ENCODE results near the gene MRGPRX2. TPM values are rescaled to one million over a fixed set of nuclear protein-coding genes. Genes with fewer than 3 reads are reported as not detected.
A peak's percentile ranks its signal among the peaks of the same experiment; 100 is the strongest.

The MRGPRX2 gene
- total and polyA plus RNA-seq, 2 of the 13 experiments (the other 11 are each of a cell fraction or from before 2014, with no cell fraction given) = not detected

DNA sequence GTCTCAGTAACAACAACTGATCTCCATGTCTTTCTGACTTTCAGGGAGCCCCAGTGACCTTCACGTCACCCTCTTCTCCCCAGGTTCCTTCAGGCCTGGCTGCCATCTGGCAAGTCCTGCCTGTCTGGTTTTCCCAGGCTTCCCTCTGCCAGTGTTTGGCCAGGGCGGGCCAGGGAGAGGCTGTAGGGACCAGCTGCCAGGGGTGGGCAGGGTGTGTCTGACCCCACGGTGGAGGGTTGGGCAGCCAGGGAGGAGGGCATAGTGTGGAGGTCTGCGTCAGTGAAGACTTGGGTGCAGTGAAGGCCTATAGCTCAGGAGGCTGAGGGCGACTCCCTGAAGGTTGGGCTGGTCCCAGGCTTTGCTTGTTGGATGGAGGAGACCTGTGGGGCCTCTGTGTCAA lies 11.9 kb upstream of the MRGPRX2 start:
- no peak overlapping the region for H3K4me2 ChIP-seq (ENCODE audit: low read depth, low read length)

DNA sequence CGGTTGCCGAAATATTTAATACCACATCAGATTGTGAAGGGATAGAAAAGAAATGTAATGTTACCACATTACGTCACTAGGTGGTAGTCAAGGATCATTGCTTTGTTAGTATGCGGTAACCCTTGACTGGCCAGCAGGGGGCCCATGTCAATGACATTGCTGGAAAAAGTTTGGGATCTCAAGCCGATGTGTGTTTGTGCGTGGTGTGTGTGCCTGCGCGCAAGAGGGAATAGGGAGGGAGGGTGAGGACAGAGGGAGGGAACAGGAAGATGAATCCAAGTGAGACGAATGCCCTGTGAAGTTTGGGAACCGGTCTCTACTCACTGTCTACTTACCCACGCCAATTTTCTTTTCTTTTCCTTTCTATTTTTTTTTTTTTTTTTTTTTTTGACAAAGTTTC lies 10.7 kb upstream of the MRGPRX2 start:
- no peak overlapping the region for H2AFZ ChIP-seq (ENCODE audit: low read length)
- intact Hi-C loops (cut with micrococcal nuclease; ENCODE audit: unreplicated experiment) = loop anchor here (1.0 to 10.0 kb wide), 6 partner anchors 46 to 832 kb away; partner anchors contain the start of gene ZDHHC13
- peaks cover 2 to 19% of the 10 kb centered on the region in 2 experiments; a peak in 3 of 5 replicates for H3K27me3 ChIP-seq (ENCODE audit: control insufficient read depth in 1 of 2, insufficient read depth in 2 of 2, low read length in 2 of 2)
- no peaks in the 10 kb centered on the region for H3K4me1 ChIP-seq (ENCODE audit: insufficient read depth, low read length)
- H3K27ac ChIP-seq (ENCODE audit: extremely low read length, insufficient read depth, low read length) = no peak overlapping the region
- BruUV-seq (replicated peaks) = no TSS peak
- H3K4me3 ChIP-seq (replicated peaks in 1 of 3; ENCODE audit: insufficient read depth in 1 of 3, low read depth in 2 of 3, low read length in 3 of 3) = peak overlapping the region in 1 of 3 experiments; percentile 16; a peak in 1 of 6 replicates
- peak; percentile 93 for ATAC-seq
- peak; percentile 89 for FAIRE-seq
- no peaks in the 10 kb centered on the region for H3K79me2 ChIP-seq (ENCODE audit: insufficient read depth, low read length)
- WGBS (ENCODE audit: low lambda C conversion rate) = 2% methylated on average over 11 of the region's 11 CpGs
- POLR2A ChIA-PET = no interaction called here
- peak; percentile 78 for DNase-seq (ENCODE audit: low spot score)
- H3K9ac ChIP-seq (ENCODE audit: insufficient read depth, low read depth, low read length) = no peak overlapping the region
- no peaks in the 10 kb centered on the region for H3K9me3 ChIP-seq (ENCODE audit: low read length)
- no peaks in the 10 kb centered on the region for H4K20me1 ChIP-seq (ENCODE audit: insufficient read depth, low read length)
- H3K4me2 ChIP-seq (ENCODE audit: low read depth, low read length) = peak overlapping the region; percentile 63
- in situ Hi-C loops (cut with HindIII; ENCODE audit: extremely low pct_ligation_motif_present, low pct_unique_long_range_greater_than_20kb) = loop anchor here (5.0 to 10.0 kb wide), 3 partner anchors 486 to 834 kb away; no protein-coding TSS in a partner anchor
- no peaks in the 10 kb centered on the region for H3K36me3 ChIP-seq (replicated peaks in 1 of 2; ENCODE audit: control insufficient read depth in 1 of 2, insufficient read depth in 2 of 2, low read length in 2 of 2)
- CTCF ChIA-PET (ENCODE audit: low intra/inter-chr PET ratio, low total read pairs) = interaction anchor here (0.6 to 1.9 kb wide), 8 partner anchors 10 to 672 kb away, joined by 3 to 16 read pairs (median 4); partner anchors contain the start of gene ZDHHC13
- peak; percentile 27; the same call in 1 of the 2 replicates for TF ChIP-seq SALL1 (CRISPR knock-in tag; IDR thresholded peaks at IDR 0.05)
- peak; percentile 57 for TF ChIP-seq TEAD3 (CRISPR knock-in tag; optimal IDR thresholded peaks at IDR 0.05; ENCODE audit: borderline replicate concordance)
- TF ChIP-seq CEBPB (IDR thresholded peaks at IDR 0.05; ENCODE audit: borderline replicate concordance, low read depth, low read length) = peak; percentile 61; the same call in 1 of the 2 replicates

More for the DNA sequence above, 11.9 kb upstream of the MRGPRX2 start:
- Histone ChIP-seq H3K79me2 (ENCODE audit: insufficient read depth, low read length) (no peaks in the 10 kb centered on the region), H3K36me3 (replicated peaks in 1 of 2; ENCODE audit: control insufficient read depth in 1 of 2, insufficient read depth in 2 of 2, low read length in 2 of 2) (no peaks in the 10 kb centered on the region), H3K27me3 (ENCODE audit: control insufficient read depth in 1 of 2, insufficient read depth in 2 of 2, low read length in 2 of 2) (peaks cover 2 to 19% of the 10 kb centered on the region in 2 experiments; a peak in 3 of 5 replicates), H3K27ac (ENCODE audit: extremely low read length, insufficient read depth, low read length) (no peak overlapping the region), H3K9me3 (ENCODE audit: low read length) (no peaks in the 10 kb centered on the region), H3K4me3 (replicated peaks in 1 of 3; ENCODE audit: insufficient read depth in 1 of 3, low read depth in 2 of 3, low read length in 3 of 3) (no peak overlapping the region), H3K4me1 (ENCODE audit: insufficient read depth, low read length) (no peaks in the 10 kb centered on the region), H4K20me1 (ENCODE audit: insufficient read depth, low read length) (no peaks in the 10 kb centered on the region), H3K9ac (ENCODE audit: insufficient read depth, low read depth, low read length) (no peak overlapping the region), H2AFZ (ENCODE audit: low read length) (no peak overlapping the region)
- no peak for TF ChIP-seq FOSL2 (CRISPR knock-in tag; IDR thresholded peaks at IDR 0.05)
- TF ChIP-seq ELF1 (CRISPR knock-in tag; IDR thresholded peaks at IDR 0.05) = no peak
- no peak for TF ChIP-seq ZBTB3 (CRISPR knock-in tag; IDR thresholded peaks at IDR 0.05; ENCODE audit: borderline replicate concordance, low read depth)
- TF ChIP-seq KDM1A (CRISPR knock-in tag; IDR thresholded peaks at IDR 0.05) = no peak
- no peak for TF ChIP-seq ZFP36L2 (CRISPR knock-in tag; IDR thresholded peaks at IDR 0.05)
- no peak for TF ChIP-seq KLF9 (CRISPR knock-in tag; IDR thresholded peaks at IDR 0.05; ENCODE audit: low read depth)
- TF ChIP-seq CERS6 (CRISPR knock-in tag; IDR thresholded peaks at IDR 0.05) = no peak
- ChIA-PET POLR2A (no interaction called here), CTCF (ENCODE audit: low intra/inter-chr PET ratio, low total read pairs) (interaction anchor here (1.9 kb wide), 1 partner anchor 485 kb away, joined by 6 read pairs; no protein-coding TSS in a partner anchor)
- FAIRE-seq = no peak
- ATAC-seq = no peak
- BruUV-seq (replicated peaks) = no TSS peak
- in situ Hi-C loops (cut with HindIII; ENCODE audit: extremely low pct_ligation_motif_present, low pct_unique_long_range_greater_than_20kb) = loop anchor here (5.0 to 10.0 kb wide), 3 partner anchors 485 to 832 kb away; no protein-coding TSS in a partner anchor
- intact Hi-C loops (cut with micrococcal nuclease; ENCODE audit: unreplicated experiment) = loop anchor here (10.0 kb wide), 1 partner anchor 182 kb away; no protein-coding TSS in a partner anchor
- DNase-seq (ENCODE audit: low spot score) = no peak
- 26% methylated on average over 5 of the region's 5 CpGs for WGBS (ENCODE audit: low lambda C conversion rate)
